CD4-positive, alpha-beta T cell treated with Interferon alpha-2 for 1 hour (primary cell): ENCODE measurements around the gene TMEM205.
"Not testable (repeated sequence)": the region's sequence is repeated elsewhere in the genome, so short reads cannot be mapped to it uniquely, and the experiment has no call there.

ENCODE experiments used
- DNase-seq, 2 donors: peaks; one replicate each; pipeline ENCODE4 v3.0.0-alpha.2; 2020 to 2022

The TMEM205 gene

DNA sequence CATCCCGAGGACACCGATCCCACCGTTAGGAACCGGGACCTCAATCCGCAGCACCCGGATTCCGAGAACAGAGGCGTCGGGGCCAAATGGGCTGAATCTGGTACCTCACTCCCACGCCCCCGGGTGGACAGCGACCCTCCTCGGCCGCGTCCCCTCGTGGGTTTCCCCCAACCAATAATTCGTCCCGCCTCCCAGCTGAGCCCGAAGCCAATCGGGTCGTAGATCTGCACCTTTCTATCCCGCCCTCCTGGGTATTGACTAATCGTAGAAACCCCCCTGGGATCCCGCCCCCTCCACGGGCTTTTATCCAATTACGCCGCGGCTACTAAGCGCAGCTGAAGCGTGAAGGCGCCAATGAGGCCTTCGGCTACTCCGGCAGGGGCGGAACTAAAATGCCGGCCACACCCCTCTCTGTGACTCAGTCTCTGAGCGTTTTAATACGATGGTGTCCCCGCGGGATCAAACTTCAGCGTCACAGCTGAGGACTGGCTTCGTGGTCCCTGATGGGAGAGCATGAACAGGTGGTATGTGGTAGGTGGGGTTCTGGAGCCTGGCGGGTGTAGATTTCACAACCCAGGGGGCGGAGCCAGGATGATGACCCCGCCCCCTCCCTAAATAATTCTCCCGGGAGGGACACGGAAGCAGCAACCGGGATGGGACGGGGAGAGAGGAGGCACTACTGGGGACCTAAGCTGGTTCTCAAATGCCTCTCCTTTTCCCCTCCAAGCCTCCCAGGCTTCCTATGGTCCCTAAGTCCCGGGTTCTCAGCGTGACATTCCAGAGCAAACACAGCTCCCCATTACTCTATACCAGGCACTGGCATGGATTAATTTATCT, at the start of gene TMEM205, which contains the start of gene CCDC159:
Gene TMEM205, minus strand, starts transcription at position 165 of the 837 bp plus-strand sequence. CDS start 649 bp downstream, outside the sequence.
Gene CCDC159, plus strand, starts transcription at position 416 of the 837 bp plus-strand sequence. Its CDS starts 88 bp downstream, at position 504.
- DNase-seq: peak; percentile 99

GRCh38 chr19:11390933-11391680, 45.0 kb upstream of the TMEM205 start:
- no peak for DNase-seq

DNA sequence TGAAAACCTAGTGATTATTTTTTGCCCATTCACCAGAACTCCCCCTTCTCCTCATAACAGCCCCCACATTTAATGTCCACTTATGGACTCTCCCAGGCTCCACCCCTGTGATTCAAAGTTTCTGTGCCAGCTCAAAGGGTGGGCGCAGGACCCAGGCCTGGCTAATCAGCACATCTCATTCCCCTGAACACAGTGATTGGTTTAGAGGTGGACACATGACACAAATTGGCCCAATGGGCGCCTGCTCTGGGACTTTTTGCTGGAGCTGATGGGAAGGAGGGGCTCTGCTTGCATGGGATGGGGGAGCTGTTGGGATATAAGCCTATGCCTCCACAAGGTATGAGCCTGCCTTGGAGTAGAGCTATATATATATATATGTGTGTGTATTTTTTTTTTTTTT, 44.3 kb upstream of the TMEM205 start:
- DNase-seq: no peak

DNA sequence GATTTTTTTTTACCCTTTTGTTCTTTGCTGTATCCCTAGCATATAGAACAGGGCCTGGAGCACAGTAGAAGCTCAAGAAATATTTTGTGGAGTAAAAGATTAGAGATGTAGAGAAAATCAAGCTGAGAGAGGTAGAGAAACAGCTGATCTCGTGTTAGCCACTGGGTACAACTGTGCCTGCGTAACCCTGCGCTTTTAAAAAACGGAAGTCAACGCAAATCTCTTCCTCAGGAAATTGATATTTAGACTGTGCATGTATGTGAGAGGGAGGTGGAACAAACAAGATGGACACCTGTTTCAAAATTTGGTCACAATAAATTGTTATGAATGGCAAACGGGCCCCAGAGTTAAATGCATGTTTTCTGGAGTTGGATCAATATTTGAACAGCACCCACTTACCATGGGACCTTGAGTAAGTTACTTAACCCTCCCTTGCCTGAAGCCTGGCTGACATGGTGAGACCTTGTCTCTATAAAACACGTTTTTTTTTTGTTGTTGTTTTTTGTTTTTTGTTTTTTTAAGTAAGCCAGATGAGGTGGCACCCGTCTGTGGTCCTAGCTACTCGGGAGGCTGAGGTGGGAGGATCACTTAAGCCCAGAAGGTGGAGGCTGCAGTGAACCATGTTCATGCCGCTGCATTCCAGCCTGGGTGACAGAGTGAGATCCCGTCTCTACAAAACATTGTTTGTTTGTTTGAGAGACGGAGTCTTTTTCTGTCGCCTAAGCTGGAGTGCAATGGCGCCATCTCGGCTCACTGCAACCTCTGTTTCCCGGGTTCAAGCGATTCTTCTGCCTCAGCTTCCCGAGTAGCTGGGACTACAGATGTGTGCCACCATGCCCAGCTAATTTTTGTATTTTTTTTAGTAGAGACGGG, 41.3 kb upstream of the TMEM205 start:
- peak; percentile 13 to 27 for DNase-seq

DNA sequence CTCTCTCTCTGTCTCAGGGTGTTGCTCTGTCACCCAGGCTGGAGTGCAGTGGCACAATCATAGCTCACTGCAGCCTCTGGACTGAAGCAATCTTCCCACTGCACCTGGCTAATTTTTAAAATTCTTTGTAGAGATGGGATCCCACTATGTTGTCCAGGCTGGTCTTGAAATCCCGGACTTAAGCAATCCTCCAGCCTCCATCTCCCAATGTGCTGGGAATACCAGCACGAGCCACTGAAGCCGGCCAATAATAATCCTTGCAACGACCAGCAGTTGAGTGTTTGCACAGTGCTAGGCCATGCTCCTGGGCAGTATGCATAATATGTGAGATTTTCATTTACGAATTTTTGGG, 38.7 kb upstream of the TMEM205 start:
- no peak for DNase-seq

DNA sequence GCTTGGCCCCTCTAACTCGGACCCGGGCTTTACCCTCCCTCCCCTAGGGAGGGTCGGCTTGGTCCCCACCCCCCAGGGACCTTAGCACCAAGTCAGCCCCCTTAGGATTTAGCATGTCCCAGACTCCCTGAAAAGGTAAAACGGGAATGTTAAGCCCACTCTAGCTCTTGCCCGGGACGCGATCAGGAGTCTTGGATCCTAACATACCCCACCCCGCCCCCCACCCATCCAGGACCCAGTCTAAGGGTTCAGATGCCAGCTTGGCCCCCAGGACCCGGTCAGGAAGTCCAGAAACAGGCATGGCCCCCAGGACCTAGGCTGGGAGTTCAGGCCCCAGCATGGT, 37.6 kb upstream of the TMEM205 start:
- DNase-seq: no peak

DNA sequence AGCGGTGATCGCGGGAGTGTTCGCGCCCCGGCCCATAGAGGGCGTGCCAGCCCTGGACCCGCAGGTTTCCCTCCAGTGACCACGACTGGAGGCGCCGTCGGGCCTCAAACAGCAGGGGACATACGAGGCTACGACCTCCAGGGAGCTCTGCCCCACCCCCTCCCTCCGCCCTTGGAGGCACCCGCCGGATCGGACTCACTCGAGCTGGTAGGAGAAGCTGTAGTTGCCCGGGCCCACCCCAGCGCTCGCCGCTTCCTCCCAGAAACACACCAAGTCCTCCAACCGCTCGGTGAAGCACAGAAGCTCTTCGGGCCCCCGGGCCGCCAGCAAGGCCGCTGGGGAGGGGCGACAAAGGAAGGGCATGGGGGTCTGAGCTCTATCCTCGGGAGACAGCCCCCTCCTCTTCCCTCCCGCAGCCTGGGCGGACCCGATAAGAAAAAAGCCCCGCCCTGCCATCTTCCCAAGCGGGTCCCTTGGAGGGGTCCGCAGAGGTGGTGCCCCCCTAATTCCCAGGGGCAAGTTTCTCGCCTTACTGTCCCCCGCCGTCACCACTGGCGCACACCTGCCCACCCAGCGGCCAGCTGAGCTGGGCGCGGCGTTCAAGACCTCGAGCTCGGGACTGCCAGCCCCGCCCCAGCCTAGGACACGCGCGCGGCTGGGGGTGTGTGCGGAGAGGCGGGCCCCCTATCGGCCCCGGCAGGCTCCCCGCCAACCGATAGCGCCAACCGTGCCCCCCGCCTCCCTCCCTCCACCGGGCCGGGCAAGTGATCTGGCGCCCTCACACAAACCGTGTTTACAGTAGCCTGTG, 37.0 kb upstream of the TMEM205 start:
- peak; percentile 47 to 53 for DNase-seq

DNA sequence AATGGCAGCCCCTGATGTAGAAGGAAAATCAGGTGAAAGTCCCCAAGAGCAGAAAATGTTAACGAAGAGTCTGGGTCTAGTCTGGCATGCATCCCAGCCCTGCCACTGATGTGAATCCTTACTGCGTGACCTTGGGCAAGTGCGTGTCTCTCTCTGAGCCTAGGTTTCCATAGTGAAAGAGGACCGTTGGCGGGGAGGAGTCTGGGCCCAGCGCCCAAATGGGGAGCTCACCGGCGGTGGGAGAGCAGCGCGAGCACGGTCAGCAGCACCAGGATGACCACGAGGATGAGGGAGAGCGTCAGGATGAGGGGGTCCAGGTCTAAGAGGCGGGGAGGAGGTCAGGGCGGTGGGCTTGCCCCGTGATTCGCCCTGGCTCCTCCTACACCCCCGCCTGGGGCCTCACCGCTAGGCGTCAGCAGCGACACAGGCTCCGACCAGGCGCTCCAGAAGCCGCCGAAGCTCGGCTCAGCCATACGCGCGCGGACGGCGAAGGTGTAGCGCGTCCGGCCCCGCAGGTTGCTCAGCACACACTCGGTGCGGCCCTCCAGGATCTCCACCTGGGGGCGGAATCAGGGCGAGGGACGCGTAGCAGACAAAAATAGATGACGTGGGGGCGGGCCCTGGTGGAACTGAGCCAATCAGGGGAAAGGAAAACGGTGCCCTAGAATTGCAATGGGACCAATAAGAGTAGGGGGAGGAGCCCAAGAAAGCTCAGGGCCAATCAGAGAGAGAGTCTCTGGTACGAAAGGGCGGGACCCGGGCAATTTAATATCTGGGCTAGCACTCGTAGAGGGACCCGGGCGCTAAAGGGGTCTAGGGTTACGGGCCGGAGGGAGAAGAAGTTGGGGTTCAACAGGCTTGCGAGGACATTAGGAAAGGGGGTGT, 34.8 kb upstream of the TMEM205 start:
- peak; percentile 98 to 99 for DNase-seq

GRCh38 chr19:11379857-11380350, 33.8 kb upstream of the TMEM205 start:
- DNase-seq: no peak

DNA sequence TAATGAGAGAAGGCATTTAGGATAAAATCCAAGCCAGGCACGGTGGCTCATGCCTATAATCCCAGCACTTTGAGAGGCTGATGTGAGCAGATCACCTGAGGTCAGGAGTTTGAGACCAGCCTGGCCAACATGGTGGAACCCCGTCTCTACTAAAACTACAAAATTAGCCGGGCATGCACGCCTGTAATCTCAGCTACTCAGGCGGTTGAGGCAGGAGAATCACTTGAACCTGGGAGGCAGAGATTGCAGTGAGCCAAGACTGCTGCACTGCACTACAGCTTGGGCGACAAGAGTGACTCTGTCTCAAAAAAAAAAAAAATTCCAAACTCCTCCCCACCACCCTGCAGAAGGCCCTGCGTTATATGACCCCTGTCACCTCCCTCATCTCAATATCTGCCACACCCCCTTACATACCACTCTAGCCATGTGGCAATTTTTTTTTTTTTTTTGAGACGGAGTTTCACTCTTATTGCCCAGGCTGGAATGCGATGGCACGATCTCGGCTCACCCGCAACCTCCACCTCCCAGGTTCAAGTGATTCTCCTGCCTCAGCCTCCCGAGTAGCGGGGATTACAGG, 33.3 kb upstream of the TMEM205 start:
- not testable (repeated sequence) for DNase-seq

DNA sequence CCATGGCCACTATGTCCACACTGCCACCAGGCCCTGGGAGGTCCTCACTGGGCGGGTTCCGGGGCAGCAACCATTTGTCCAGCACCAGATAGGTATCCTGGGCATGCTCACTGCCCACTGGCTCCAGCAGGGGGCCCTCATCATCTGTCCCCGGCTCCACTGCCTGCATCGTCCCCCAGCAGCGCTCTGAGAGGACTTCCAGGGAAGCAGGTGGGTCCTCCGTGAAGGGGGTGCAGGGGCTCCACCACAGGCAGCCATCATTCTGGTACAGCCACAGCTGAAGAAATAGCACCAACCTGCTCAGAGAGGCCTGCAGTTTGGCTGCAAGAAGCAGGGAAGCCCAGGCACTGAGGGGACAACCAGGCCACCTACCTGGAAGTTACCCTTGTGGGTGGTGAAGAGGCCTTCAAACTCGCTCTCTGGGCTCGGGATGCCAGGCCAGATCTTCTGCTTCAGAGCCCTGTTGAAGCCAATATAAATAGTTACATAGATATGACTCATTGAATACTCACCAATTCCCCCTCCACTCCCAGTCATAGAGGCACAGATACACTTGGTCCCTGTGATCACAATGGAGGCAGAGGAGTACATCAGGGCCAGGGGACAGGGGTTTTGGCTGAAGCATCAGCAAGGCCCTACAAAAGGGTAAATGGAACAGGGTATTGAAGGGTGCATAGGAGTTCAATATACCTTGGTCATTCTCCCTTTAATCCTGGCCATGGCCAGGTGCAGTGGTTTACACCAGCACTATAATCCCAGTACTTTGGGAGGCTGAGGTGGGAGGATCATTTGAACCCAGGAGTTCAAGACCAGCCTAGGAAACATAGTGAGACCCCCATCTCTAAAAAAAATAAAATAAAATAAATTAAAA, 32.5 kb upstream of the TMEM205 start:
- peak in 1 of 2 donors; percentile 8 for DNase-seq

DNA sequence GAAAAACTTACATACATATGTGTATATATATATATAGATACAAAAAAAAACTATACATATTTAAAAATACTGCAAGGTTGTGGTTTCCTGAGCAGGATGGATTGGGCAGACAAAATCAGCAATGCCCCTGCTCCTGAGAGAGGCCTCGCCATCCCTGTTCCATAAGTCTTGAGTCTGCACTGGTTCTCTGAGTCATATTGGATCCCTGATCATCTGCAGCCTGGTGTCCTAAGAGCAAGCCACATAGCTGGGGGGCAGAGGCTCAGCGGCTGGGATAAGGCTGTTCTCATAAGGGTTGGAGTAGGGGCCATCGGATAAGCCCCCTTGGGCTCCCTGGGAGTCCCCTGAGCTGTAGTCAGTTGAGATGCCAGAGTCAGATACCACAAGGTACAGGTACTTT, 31.7 kb upstream of the TMEM205 start:
- DNase-seq: no peak

DNA sequence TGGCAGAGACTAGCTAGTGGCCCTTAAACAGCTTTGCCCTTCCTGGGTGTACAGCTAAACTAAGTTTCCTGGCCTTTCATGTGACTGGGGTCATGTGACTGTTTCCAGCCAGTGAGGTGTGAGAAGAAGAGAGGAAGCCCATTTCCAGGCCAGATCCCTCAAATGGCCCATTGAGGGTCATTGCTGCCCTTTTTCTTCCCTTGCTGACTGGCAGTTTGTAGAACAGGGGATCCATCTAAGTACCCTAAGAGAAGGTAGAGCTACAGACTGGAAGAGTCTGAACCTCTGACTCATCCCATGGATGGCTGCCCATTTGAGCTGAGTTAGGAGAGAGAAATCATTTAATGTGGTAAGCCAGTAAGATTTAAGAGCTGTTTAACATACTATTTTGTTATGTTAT, 31.2 kb upstream of the TMEM205 start:
- DNase-seq: no peak

DNA sequence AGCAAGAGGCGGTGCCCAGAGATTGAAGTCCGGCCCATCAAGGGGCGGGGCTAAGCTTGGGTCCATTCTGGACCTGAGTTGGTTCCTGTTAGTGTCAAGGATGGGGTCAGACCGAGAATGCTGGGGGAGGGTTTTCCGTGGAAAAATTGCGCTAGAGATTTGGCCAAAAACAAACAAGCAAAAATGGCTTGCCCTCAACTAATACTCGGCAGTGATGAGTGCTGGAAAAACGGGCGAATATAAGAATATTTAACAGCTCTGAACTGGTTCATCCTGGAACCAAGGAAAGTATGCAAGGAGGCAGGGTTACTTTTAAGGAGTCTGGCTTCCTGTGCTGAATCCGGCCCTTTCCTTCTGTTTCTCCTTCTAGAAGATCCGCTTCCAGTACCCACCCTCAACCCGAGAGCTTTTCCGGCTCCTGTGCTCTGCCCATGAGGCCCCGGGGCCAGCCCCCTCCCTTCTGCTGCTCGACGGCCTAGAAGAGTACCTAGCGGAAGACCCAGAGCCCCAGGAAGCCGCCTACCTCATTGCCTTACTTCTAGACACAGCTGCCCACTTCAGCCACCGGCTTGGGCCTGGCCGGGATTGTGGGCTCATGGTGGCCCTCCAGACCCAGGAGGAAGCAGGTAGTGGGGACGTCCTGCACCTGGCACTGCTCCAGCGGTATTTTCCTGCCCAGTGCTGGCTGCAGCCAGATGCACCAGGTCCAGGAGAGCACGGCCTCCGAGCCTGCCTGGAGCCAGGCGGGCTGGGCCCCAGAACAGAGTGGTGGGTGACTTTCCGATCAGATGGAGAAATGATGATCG, 29.3 kb upstream of the TMEM205 start:
- peak; percentile 71 to 81 for DNase-seq

GRCh38 chr19:11374433-11375142, 28.5 kb upstream of the TMEM205 start, which contains the start of gene SWSAP1:
Gene SWSAP1 (plus strand): TSS chr19:11374666. CDS start chr19:11374681, 15 bp downstream.
- peak; percentile 99 for DNase-seq

DNA sequence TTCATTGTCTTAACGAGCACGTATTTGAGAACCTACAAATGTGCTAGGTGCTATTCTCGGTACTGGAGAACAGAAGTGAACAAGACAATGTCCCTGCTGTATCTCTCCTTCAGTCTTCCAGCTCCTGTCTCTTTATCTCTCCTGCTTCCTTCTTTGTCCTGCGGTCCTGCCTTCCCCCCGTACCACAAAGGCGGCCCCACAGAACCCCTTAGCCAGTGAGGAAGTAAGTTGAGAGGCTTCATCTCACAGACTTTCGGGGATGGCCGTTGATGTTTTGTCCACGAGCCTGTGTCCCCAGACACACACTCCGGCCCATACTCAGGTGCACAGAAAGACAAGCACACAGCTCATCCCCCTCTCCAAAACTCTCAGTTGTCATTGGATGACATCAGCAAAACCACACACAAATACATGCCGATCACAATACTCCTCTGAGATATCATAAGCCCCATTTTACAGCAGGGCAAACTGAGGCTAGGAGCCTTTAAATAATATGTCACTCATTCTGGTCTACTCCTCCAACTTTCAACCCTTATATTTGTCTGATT, 27.9 kb upstream of the TMEM205 start:
- no peak for DNase-seq

- no peak for DNase-seq
Observed at GRCh38 chr19:11373166-11373884, 27.3 kb upstream of the TMEM205 start.
